HepG2 (cell line): Measurements from ENCODE around the gene KRT17. TPM values are rescaled to one million over a fixed set of nuclear protein-coding genes. Genes with fewer than 3 reads are reported as not detected.

Source experiments
- GTF2F1 ChIP-seq: fragments of 150-350 bp; IDR thresholded peaks from 2 replicates; pipeline ENCODE4 v1.6.1; 2014; ENCODE audit warnings: low read length
- JUNB ChIP-seq: sonication (generic); formaldehyde crosslinking; IDR thresholded peaks from 2 replicates; pipeline ENCODE4 v1.8.0; 2022; ENCODE audit warnings: missing genetic modification reagents, mild to moderate bottlenecking, borderline replicate concordance
- MBNL3 ChIP-seq: fragments of 250-450 bp; sonication (Bioruptor Pico); conservative IDR thresholded peaks from 2 replicates; pipeline ENCODE4 v1.8.0; 2022; ENCODE audit warnings: mild to moderate bottlenecking, inconsistent platforms
- POLR2AphosphoS2 ChIP-seq: IDR thresholded peaks from 2 replicates; pipeline ENCODE4 v1.6.1; 2011; ENCODE audit warnings: low read depth, low read length, improper control_type of control experiment
- RXRA ChIP-seq: sonication (generic); formaldehyde crosslinking; IDR thresholded peaks from 2 replicates; pipeline ENCODE4 v1.5.1; 2020; ENCODE audit warnings: missing genetic modification reagents
- SIN3A ChIP-seq: IDR thresholded peaks from 2 replicates; pipeline ENCODE4 v1.6.1; 2011; ENCODE audit warnings: low read depth, mild to moderate bottlenecking, control low read depth, low read length, borderline replicate concordance
- SSRP1 ChIP-seq: IDR thresholded peaks from 2 replicates; pipeline ENCODE4 v1.6.1; 2016; ENCODE audit warnings: control low read depth
- THYN1 ChIP-seq: sonication (generic); formaldehyde crosslinking; IDR thresholded peaks from 2 replicates; pipeline ENCODE4 v1.8.1; 2023; ENCODE audit warnings: low read depth, mild to moderate bottlenecking, moderate library complexity, missing genetic modification reagents, borderline replicate concordance
- ZNF282 ChIP-seq: fragments of 450-650 bp; IDR thresholded peaks from 2 replicates; pipeline ENCODE4 v1.6.1; 2018; ENCODE audit not compliant: partially characterized antibody
- ZNF776 ChIP-seq: sonication (generic); formaldehyde crosslinking; IDR thresholded peaks from 2 replicates; pipeline ENCODE4 v1.4.0; 2020; ENCODE audit warnings: mild to moderate bottlenecking, missing genetic modification reagents
- ZNF883 ChIP-seq: sonication (generic); formaldehyde crosslinking; IDR thresholded peaks from 2 replicates; pipeline ENCODE4 v1.5.1; 2020; ENCODE audit warnings: mild to moderate bottlenecking, missing genetic modification reagents; ENCODE audit errors: not compliant biosample characterization
- ZSCAN20 ChIP-seq: sonication (generic); formaldehyde crosslinking; IDR thresholded peaks from 2 replicates; pipeline ENCODE4 v1.4.0; 2020; ENCODE audit warnings: missing genetic modification reagents, mild to moderate bottlenecking, borderline replicate concordance
- ZSCAN21 ChIP-seq: sonication (generic); formaldehyde crosslinking; IDR thresholded peaks from 2 replicates; pipeline ENCODE4 v1.8.0; 2022; ENCODE audit warnings: mild to moderate bottlenecking, missing genetic modification reagents, moderate library complexity, borderline replicate concordance
- polyA plus RNA-seq, 8 experiments: library from polyadenylated mRNA; depleted of rRNA in 3 of 8; stranded (reverse) in 7 of 8; unstranded in 1 of 8; fragments of >200 nt; fragmentation: Illumina TruSeq in 4 of 8; extraction: Trizol in 4 of 8; gene quantifications; 2 replicates each; pipeline versions ENCODE4 v1.2.1 to v1.2.3, GENCODE V29; 2011 to 2016; ENCODE audit warnings: low read depth in 4 of 8, missing spikeins in 1 of 8, mixed read lengths in 1 of 8; ENCODE audit not compliant: insufficient read depth in 1 of 8
- total RNA-seq, 5 experiments: library from RNA; depleted of rRNA; stranded (reverse); fragments of >200 nt; fragmentation: Illumina TruSeq; extraction: Trizol; gene quantifications; 2 replicates each; pipeline ENCODE4 v1.2.3, GENCODE V29; 2016; ENCODE audit warnings: low read depth in 1 of 5
- TF ChIP-seq, protein P1 (sequence below): sonication (generic); formaldehyde crosslinking; IDR thresholded peaks from 2 replicates; pipeline ENCODE4 v1.4.0; 2020; ENCODE audit warnings: missing genetic modification reagents
- TF ChIP-seq, protein P2 (sequence below): sonication (generic); formaldehyde crosslinking; IDR thresholded peaks from 2 replicates; pipeline ENCODE4 v1.4.0; 2020; ENCODE audit warnings: mild to moderate bottlenecking, missing genetic modification reagents
- TF ChIP-seq, protein P3 (sequence below): sonication (generic); formaldehyde crosslinking; IDR thresholded peaks from 2 replicates; pipeline ENCODE4 v1.5.0; 2020; ENCODE audit warnings: mild to moderate bottlenecking, missing genetic modification reagents, borderline replicate concordance
- TF ChIP-seq, protein P4 (sequence below): sonication (generic); formaldehyde crosslinking; IDR thresholded peaks from 2 replicates; pipeline ENCODE4 v1.4.0; 2020; ENCODE audit warnings: missing genetic modification reagents
- TF ChIP-seq, protein P5 (sequence below): sonication (generic); formaldehyde crosslinking; IDR thresholded peaks from 2 replicates; pipeline ENCODE4 v1.5.0; 2020; ENCODE audit warnings: mild to moderate bottlenecking, missing genetic modification reagents

KRT17 gene
- total and polyA plus RNA-seq, 2 of the 13 experiments (the other 11 are each of a cell fraction or from before 2014, with no cell fraction given) = 0.38 to 0.82 TPM

DNA sequence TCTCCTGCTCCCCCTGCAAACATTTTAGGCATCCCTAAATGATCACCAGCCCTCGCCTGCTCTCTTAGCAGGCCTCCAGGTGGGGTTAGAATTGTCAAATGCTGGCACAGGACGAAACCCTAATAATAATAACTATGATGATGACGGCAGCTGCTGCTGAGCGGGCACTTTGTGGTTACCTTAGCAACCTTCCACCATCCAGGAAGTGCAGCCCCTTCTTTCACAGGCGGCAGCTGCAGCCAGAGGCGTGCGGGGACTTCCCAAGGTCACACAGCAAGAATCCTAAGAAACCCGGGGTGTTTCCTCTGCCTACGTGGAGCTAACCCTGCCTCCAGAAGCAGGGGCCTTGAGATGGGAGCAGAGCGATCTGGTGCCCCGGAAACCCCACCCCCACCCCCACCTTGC is 41.9 kb upstream of the KRT17 start (continued):
- TF ChIP-seq, protein P1, sequence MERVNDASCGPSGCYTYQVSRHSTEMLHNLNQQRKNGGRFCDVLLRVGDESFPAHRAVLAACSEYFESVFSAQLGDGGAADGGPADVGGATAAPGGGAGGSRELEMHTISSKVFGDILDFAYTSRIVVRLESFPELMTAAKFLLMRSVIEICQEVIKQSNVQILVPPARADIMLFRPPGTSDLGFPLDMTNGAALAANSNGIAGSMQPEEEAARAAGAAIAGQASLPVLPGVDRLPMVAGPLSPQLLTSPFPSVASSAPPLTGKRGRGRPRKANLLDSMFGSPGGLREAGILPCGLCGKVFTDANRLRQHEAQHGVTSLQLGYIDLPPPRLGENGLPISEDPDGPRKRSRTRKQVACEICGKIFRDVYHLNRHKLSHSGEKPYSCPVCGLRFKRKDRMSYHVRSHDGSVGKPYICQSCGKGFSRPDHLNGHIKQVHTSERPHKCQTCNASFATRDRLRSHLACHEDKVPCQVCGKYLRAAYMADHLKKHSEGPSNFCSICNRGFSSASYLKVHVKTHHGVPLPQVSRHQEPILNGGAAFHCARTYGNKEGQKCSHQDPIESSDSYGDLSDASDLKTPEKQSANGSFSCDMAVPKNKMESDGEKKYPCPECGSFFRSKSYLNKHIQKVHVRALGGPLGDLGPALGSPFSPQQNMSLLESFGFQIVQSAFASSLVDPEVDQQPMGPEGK = no peak; the same call in 1 of the 2 replicates
- peak; percentile 14; the same call in 1 of the 2 replicates for TF ChIP-seq ZNF776
- TF ChIP-seq THYN1 (CRISPR knock-in tag) = no peak
- TF ChIP-seq SSRP1 (CRISPR knock-in tag) = no peak
- TF ChIP-seq ZSCAN20 (CRISPR knock-in tag) = no peak
- TF ChIP-seq, protein P2, sequence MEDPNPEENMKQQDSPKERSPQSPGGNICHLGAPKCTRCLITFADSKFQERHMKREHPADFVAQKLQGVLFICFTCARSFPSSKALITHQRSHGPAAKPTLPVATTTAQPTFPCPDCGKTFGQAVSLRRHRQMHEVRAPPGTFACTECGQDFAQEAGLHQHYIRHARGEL (CRISPR knock-in tag) = no peak
- TF ChIP-seq ZSCAN21 (CRISPR knock-in tag) = 0 out of 2 replicates have a peak, but pooled peaks have one; percentile 18
- TF ChIP-seq, protein P3, sequence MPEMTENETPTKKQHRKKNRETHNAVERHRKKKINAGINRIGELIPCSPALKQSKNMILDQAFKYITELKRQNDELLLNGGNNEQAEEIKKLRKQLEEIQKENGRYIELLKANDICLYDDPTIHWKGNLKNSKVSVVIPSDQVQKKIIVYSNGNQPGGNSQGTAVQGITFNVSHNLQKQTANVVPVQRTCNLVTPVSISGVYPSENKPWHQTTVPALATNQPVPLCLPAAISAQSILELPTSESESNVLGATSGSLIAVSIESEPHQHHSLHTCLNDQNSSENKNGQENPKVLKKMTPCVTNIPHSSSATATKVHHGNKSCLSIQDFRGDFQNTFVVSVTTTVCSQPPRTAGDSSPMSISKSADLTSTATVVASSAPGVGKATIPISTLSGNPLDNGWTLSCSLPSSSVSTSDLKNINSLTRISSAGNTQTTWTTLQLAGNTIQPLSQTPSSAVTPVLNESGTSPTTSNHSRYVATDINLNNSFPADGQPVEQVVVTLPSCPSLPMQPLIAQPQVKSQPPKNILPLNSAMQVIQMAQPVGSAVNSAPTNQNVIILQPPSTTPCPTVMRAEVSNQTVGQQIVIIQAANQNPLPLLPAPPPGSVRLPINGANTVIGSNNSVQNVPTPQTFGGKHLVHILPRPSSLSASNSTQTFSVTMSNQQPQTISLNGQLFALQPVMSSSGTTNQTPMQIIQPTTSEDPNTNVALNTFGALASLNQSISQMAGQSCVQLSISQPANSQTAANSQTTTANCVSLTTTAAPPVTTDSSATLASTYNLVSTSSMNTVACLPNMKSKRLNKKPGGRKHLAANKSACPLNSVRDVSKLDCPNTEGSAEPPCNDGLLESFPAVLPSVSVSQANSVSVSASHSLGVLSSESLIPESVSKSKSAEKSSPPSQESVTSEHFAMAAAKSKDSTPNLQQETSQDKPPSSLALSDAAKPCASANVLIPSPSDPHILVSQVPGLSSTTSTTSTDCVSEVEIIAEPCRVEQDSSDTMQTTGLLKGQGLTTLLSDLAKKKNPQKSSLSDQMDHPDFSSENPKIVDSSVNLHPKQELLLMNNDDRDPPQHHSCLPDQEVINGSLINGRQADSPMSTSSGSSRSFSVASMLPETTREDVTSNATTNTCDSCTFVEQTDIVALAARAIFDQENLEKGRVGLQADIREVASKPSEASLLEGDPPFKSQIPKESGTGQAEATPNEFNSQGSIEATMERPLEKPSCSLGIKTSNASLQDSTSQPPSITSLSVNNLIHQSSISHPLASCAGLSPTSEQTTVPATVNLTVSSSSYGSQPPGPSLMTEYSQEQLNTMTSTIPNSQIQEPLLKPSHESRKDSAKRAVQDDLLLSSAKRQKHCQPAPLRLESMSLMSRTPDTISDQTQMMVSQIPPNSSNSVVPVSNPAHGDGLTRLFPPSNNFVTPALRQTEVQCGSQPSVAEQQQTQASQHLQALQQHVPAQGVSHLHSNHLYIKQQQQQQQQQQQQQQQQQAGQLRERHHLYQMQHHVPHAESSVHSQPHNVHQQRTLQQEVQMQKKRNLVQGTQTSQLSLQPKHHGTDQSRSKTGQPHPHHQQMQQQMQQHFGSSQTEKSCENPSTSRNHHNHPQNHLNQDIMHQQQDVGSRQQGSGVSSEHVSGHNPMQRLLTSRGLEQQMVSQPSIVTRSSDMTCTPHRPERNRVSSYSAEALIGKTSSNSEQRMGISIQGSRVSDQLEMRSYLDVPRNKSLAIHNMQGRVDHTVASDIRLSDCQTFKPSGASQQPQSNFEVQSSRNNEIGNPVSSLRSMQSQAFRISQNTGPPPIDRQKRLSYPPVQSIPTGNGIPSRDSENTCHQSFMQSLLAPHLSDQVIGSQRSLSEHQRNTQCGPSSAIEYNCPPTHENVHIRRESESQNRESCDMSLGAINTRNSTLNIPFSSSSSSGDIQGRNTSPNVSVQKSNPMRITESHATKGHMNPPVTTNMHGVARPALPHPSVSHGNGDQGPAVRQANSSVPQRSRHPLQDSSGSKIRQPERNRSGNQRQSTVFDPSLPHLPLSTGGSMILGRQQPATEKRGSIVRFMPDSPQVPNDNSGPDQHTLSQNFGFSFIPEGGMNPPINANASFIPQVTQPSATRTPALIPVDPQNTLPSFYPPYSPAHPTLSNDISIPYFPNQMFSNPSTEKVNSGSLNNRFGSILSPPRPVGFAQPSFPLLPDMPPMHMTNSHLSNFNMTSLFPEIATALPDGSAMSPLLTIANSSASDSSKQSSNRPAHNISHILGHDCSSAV (CRISPR knock-in tag) = no peak
- no peak for TF ChIP-seq MBNL3 (CRISPR knock-in tag)
- TF ChIP-seq, protein P4, sequence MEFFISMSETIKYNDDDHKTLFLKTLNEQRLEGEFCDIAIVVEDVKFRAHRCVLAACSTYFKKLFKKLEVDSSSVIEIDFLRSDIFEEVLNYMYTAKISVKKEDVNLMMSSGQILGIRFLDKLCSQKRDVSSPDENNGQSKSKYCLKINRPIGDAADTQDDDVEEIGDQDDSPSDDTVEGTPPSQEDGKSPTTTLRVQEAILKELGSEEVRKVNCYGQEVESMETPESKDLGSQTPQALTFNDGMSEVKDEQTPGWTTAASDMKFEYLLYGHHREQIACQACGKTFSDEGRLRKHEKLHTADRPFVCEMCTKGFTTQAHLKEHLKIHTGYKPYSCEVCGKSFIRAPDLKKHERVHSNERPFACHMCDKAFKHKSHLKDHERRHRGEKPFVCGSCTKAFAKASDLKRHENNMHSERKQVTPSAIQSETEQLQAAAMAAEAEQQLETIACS = no peak
- TF ChIP-seq, protein P5, sequence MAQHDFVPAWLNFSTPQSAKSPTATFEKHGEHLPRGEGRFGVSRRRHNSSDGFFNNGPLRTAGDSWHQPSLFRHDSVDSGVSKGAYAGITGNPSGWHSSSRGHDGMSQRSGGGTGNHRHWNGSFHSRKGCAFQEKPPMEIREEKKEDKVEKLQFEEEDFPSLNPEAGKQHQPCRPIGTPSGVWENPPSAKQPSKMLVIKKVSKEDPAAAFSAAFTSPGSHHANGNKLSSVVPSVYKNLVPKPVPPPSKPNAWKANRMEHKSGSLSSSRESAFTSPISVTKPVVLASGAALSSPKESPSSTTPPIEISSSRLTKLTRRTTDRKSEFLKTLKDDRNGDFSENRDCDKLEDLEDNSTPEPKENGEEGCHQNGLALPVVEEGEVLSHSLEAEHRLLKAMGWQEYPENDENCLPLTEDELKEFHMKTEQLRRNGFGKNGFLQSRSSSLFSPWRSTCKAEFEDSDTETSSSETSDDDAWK (CRISPR knock-in tag) = no peak
- TF ChIP-seq JUNB (CRISPR knock-in tag) = no peak
- TF ChIP-seq GTF2F1 = no peak
- no peak for TF ChIP-seq SIN3A
- no peak for TF ChIP-seq ZNF282
- TF ChIP-seq RXRA (CRISPR knock-in tag) = no peak
- no peak for TF ChIP-seq ZNF883 (CRISPR knock-in tag)
- no peak for TF ChIP-seq POLR2AphosphoS2
